ENCODE results near the gene OR6J1. TPM values are rescaled to one million over a fixed set of nuclear protein-coding genes. Genes with fewer than 3 reads are reported as not detected.
"Not testable (repeated sequence)": the region's sequence is repeated elsewhere in the genome, so short reads cannot be mapped to it uniquely, and the experiment has no call there.

The OR6J1 gene
- total RNA-seq, 4 donors from 2014 or later = not detected

DNA sequence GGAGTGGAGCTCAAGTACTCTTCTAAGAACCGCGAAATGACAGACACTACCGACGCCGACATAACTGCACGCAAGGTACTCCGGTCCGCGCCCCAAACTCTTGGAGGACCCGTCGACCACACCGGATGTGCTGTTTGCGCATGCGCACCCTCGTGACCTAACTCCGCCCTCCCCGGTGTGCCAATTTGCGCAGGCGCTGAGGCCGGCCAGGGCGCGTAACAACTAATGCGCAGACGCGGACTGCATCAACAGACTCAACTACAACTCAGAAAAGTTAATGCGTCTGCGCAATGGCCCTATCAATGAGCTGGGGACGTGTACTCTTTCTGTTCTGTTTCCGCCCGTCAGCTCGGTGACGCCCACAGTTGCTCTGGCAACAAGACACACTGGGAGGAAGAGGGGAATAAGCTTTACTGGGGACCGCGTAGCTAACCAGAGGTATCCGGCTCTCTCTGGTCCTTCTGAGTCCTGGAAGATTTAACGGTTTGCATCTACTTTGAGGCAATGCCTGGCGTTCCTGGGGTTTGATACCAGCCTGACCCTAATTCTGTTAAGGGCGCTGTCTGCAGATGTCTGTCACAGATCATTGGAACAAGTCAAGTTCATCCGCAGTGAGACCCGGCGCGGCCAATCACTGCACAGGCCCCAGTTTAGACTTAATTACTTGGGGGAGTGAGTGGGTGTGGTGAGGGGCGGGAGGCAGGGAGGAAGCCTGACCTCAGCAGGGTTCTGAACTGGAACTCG lies 54.9 kb downstream of the OR6J1 start, which contains the start of gene DAD1:
TSS of gene DAD1 (minus strand) at position 129 of the 744 bp plus-strand sequence. CDS start at position 62, 67 bp downstream.
- TF ChIP-seq, protein P1, sequence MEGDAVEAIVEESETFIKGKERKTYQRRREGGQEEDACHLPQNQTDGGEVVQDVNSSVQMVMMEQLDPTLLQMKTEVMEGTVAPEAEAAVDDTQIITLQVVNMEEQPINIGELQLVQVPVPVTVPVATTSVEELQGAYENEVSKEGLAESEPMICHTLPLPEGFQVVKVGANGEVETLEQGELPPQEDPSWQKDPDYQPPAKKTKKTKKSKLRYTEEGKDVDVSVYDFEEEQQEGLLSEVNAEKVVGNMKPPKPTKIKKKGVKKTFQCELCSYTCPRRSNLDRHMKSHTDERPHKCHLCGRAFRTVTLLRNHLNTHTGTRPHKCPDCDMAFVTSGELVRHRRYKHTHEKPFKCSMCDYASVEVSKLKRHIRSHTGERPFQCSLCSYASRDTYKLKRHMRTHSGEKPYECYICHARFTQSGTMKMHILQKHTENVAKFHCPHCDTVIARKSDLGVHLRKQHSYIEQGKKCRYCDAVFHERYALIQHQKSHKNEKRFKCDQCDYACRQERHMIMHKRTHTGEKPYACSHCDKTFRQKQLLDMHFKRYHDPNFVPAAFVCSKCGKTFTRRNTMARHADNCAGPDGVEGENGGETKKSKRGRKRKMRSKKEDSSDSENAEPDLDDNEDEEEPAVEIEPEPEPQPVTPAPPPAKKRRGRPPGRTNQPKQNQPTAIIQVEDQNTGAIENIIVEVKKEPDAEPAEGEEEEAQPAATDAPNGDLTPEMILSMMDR (IDR thresholded peaks at IDR 0.05) = no peak
- peak in 1 of 2 donors; percentile 73 for TF ChIP-seq POLR2A (IDR thresholded peaks at IDR 0.05)
- intact Hi-C loops (cut with DNase I; ENCODE audit: low total_unique reads) = no loop called here
- 0 to 1% methylated on average over 36 to 42 of the region's 44 CpGs for WGBS, 2 donors
- peak; percentile 99 to 100 for DNase-seq (ENCODE audit: low spot score in 2 of 2)
- peak within 1 kb of the TSS; percentile 66 for H3K4me3 ChIP-seq (ENCODE audit: low read depth, poor library complexity, severe bottlenecking)

DNA sequence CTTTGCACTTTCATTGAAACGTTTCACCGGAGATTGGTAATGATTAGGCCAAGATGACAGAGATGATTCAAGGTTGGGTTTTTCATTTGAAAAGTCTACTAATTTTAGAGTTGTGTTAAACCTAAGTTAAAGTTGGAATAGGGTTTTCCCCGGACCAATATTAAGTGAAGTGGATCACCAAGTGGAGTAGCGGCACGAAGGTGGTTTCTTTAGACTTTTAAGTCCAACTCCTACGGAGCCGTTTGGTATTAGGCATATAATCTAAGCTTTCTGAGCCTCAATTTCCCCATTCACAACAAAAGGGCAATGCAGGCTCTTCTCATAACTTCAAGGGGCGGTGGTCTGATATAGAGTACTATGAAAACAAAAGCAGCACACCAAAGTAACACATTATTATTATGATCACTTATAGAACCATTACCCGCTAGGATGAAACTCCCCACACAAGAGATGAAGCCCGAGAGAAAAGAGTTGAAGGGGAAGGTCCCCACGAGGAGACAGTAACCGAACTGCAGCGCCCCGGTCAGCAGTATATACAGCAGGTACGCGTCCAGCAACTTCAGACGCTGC lies 55.5 kb downstream of the OR6J1 start:
- TF ChIP-seq, protein P1 (IDR thresholded peaks at IDR 0.05) = no peak
- no peak for TF ChIP-seq POLR2A (IDR thresholded peaks at IDR 0.05)
- intact Hi-C loops (cut with DNase I; ENCODE audit: low total_unique reads) = no loop called here
- no peak for DNase-seq (ENCODE audit: low spot score in 2 of 2)
- 1% methylated on average over 17 of the region's 17 CpGs for WGBS, 2 donors
- peak overlapping the region; percentile 66 for H3K4me3 ChIP-seq (ENCODE audit: low read depth, poor library complexity, severe bottlenecking)

DNA sequence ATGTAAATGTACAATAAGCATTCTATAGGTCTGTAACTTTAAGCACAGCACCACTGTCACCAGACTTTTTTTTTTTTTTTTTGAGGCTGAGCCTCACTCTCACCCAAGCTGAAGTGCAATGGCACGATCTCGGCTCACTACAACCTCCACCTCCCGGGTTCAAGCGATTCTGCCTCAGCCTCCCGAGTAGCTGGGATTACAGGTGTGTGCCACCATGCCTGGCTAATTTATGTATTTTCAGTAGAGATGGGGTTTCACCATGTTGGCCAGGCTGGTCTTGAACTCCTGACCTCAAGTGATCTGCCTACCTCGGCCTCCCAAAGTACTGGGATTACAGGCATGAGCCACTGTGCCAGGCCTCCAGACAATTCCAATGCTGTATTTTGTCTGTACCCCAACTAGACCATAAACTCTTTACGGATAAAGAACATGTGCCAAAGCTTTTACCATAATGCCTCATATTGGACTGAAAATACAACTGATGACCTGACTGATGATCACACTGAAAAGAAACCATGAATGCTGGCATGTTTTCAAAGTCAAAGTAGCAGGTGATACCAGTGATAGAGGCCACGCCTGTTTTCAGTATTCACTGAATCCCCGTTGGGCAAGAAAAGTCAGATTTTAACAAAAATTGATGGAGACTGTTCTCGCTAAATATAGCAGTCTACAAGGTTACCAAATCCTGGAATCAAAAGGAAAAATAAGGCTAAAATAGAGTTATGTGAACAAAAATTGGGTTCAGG lies 56.3 kb downstream of the OR6J1 start:
- intact Hi-C loops (cut with DNase I; ENCODE audit: low total_unique reads) = not testable (repeated sequence)
- 64 to 74% methylated on average over 10 of the region's 10 CpGs for WGBS, 2 donors

DNA sequence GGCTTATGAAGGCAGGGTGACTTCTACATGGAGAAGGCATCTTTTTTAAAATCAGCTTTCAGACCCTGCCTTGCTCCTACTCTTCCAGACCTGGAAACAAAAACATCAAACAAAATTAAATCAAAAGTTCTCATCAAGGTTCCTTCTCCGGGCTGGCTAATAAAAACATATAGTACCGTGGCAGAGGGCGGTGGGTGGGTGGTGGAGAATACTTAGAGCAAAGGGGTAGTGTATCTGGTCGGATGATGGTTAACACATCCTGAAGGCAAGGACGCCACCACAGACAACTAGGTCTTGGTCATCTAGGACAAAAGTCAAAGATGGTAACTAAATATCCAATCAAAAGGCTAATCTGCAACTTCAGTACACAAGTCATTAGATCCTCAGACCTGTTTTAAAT lies 56.9 kb downstream of the OR6J1 start:
- no peak overlapping the region for H3K4me3 ChIP-seq (ENCODE audit: low read depth, poor library complexity, severe bottlenecking)
- TF ChIP-seq, protein P1 (IDR thresholded peaks at IDR 0.05) = no peak
- no peak for TF ChIP-seq POLR2A (IDR thresholded peaks at IDR 0.05)
- WGBS, 2 donors = 86 to 92% methylated on average over 5 of the region's 5 CpGs
- intact Hi-C loops (cut with DNase I; ENCODE audit: low total_unique reads) = no loop called here
- no peak for DNase-seq (ENCODE audit: low spot score in 2 of 2)

More for the DNA sequence above, 56.3 kb downstream of the OR6J1 start:
- not testable (repeated sequence) for H3K4me3 ChIP-seq (ENCODE audit: low read depth, poor library complexity, severe bottlenecking); DNase-seq (ENCODE audit: low spot score in 2 of 2)

DNA sequence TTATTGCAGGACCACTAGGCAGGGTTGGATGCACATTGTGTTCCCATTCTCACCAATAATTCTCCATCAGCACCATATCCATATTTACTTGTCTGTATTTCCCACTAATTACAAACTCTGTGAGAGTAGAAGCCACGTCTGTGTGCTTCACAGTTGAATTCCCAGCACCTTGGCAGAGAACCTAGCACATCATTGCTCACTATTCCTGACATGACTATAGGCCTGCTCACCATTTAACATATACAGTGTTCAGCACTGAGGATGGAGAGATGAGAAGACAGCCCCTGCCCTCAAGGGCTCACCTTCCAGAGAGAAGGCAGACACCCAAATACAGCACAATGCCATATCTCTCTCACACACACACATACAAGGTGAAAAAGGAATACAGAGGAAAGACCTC lies 60.2 kb downstream of the OR6J1 start:
- intact Hi-C loops (cut with DNase I; ENCODE audit: low total_unique reads) = no loop called here
- 70 to 75% methylated on average over 1 of the region's 1 CpG for WGBS, 2 donors
- no peak for DNase-seq (ENCODE audit: low spot score in 2 of 2)
- TF ChIP-seq POLR2A (IDR thresholded peaks at IDR 0.05) = no peak
- TF ChIP-seq, protein P1 (IDR thresholded peaks at IDR 0.05) = no peak
- no peak overlapping the region for H3K4me3 ChIP-seq (ENCODE audit: low read depth, poor library complexity, severe bottlenecking)

Other genes starting within 250 kb of the OR6J1 start
- gene DAD1, start 55.1 kb downstream of the OR6J1 start, total RNA-seq = 100 to 1,000 TPM; 103 to 131 (median 124) TPM
- gene ABHD4, start 46.1 kb downstream of the OR6J1 start, total RNA-seq = 10 to 100 TPM; 20.5 to 29.3 (median 28.5) TPM
- gene OXA1L, start 122.3 kb upstream of the OR6J1 start, total RNA-seq = 10 to 100 TPM; 64.3 to 83.6 (median 74.1) TPM
- gene SLC7A7, start 171.1 kb upstream of the OR6J1 start, total RNA-seq = 10 to 100 TPM in 1 of 4 donors, 1 to 10 TPM in 3; 1.1 to 12.8 (median 6.5) TPM
- 100 to 1,000 TPM in 1 of 4 donors, 10 to 100 TPM in 3; 24.8 to 230 (median 41.4) TPM for gene MRPL52, start 185.5 kb upstream of the OR6J1 start, total RNA-seq
- 100 to 1,000 TPM; 135 to 190 (median 151) TPM for gene MMP14, start 192.2 kb upstream of the OR6J1 start, total RNA-seq
- 100 to 1,000 TPM; 148 to 209 (median 167) TPM for gene LRP10, start 227.4 kb upstream of the OR6J1 start, total RNA-seq
- 1 to 10 TPM in 2 of 4 donors, under 1 TPM in 2; 0.52 to 2.5 (median 1.5) TPM for gene REM2, start 238.9 kb upstream of the OR6J1 start, total RNA-seq

Measured in lower leg skin (tissue), 4 donors.